A673 (cell line): ENCODE data around the gene TMEM258.

Experiments
- EZH2 ChIP-seq: fragments of 200-600 bp; sonication (generic); IDR thresholded peaks from 2 replicates; pipeline ENCODE4 v1.6.1; 2017; ENCODE audit warnings: borderline replicate concordance, low read depth, mild to moderate bottlenecking, mixed read lengths, antibody characterized with exemption, low read length; ENCODE audit not compliant: poor library complexity, severe bottlenecking
- TF ChIP-seq, protein P1 (sequence below): fragments of 300-800, 200-600 bp; sonication (generic); conservative IDR thresholded peaks from 2 replicates; pipeline ENCODE4 v1.5.1; 2017; ENCODE audit warnings: low read depth, mild to moderate bottlenecking, antibody characterized with exemption, low read length, moderate library complexity, mixed read lengths

DNA sequence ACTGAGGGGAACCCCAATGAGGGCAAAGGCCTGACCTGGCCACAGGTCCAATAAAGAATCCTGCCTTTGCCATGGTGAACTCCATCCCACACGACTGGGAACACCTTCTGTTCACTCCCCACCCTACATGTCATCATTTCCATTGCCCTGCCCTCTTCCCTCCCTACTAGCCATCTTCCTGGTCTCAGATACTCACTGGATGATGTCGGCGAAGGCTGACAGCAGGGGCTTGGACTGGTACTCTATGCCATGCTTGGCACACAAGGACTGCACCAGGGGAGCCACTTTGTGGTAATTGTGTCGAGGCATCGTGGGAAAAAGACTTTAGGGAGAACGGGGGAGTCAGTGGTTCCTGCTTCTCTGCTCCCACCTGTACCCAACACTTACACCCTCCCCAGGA lies 10.2 kb upstream of the TMEM258 start:
- TF ChIP-seq, protein P1, sequence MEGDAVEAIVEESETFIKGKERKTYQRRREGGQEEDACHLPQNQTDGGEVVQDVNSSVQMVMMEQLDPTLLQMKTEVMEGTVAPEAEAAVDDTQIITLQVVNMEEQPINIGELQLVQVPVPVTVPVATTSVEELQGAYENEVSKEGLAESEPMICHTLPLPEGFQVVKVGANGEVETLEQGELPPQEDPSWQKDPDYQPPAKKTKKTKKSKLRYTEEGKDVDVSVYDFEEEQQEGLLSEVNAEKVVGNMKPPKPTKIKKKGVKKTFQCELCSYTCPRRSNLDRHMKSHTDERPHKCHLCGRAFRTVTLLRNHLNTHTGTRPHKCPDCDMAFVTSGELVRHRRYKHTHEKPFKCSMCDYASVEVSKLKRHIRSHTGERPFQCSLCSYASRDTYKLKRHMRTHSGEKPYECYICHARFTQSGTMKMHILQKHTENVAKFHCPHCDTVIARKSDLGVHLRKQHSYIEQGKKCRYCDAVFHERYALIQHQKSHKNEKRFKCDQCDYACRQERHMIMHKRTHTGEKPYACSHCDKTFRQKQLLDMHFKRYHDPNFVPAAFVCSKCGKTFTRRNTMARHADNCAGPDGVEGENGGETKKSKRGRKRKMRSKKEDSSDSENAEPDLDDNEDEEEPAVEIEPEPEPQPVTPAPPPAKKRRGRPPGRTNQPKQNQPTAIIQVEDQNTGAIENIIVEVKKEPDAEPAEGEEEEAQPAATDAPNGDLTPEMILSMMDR: no peak
- TF ChIP-seq EZH2: no peak
